ENCODE results near the gene GPI.
"Not testable (repeated sequence)": the region's sequence is repeated elsewhere in the genome, so short reads cannot be mapped to it uniquely, and the experiment has no call there.

The GPI gene

GRCh38 chr19:34393031-34393430 lies 28.0 kb downstream of the GPI start:
- Mint-ChIP-seq H3K27ac (no peak overlapping the region), H3K4me3 (no peak overlapping the region), H3K27me3 (ENCODE audit: low read depth) (no peaks in the 10 kb centered on the region), H3K9me3 (no peaks in the 10 kb centered on the region), H3K36me3 (ENCODE audit: low read depth) (peaks cover 9% of the 10 kb centered on the region), H3K4me1 (ENCODE audit: low read depth) (no peaks in the 10 kb centered on the region)

GRCh38 chr19:34393629-34394028 lies 28.6 kb downstream of the GPI start:
- Mint-ChIP-seq H3K4me3 (no peak overlapping the region), H3K27me3 (ENCODE audit: low read depth) (no peaks in the 10 kb centered on the region), H3K9me3 (no peaks in the 10 kb centered on the region), H3K36me3 (ENCODE audit: low read depth) (peaks cover 9% of the 10 kb centered on the region), H3K27ac (no peak overlapping the region), H3K4me1 (ENCODE audit: low read depth) (no peaks in the 10 kb centered on the region)

DNA sequence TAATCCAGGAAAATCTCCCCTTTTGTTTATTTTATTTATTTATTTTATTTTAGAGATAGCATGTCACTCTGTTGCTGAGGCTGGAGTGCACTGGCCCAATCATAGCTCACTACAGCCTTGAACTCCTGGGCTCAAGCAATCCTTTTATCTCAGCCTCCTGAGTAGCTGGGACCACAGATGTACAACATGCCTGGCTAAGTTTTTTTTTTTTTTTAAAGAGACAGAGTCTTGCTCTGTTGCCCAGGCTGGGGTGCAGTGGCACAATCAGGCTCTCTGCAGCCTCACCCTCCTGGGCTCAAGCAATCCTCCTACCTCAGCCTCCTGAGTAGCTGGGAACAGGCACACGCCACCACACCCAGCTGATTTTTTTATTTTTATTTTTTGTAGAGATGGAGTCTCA lies 32.9 kb downstream of the GPI start:
- Mint-ChIP-seq H3K4me3 (no peak overlapping the region), H3K27ac (no peak overlapping the region), H3K9me3 (no peaks in the 10 kb centered on the region), H3K4me1 (ENCODE audit: low read depth) (no peaks in the 10 kb centered on the region), H3K36me3 (ENCODE audit: low read depth) (peaks cover 23% of the 10 kb centered on the region), H3K27me3 (ENCODE audit: low read depth) (no peaks in the 10 kb centered on the region)

GRCh38 chr19:34399886-34400285 lies 34.9 kb downstream of the GPI start:
- peak overlapping the region; percentile 59 for H3K27ac Mint-ChIP-seq
- peaks cover 4% of the 10 kb centered on the region for H3K4me1 Mint-ChIP-seq (ENCODE audit: low read depth)
- H3K36me3 Mint-ChIP-seq (ENCODE audit: low read depth) = peaks cover 21% of the 10 kb centered on the region
- no peak overlapping the region for H3K4me3 Mint-ChIP-seq
- no peaks in the 10 kb centered on the region for H3K27me3 Mint-ChIP-seq (ENCODE audit: low read depth)
- H3K9me3 Mint-ChIP-seq = no peaks in the 10 kb centered on the region

- not testable (repeated sequence) for H3K4me1 Mint-ChIP-seq (ENCODE audit: low read depth); H3K27me3 Mint-ChIP-seq (ENCODE audit: low read depth); H3K27ac Mint-ChIP-seq; H3K9me3 Mint-ChIP-seq; H3K4me3 Mint-ChIP-seq
- H3K36me3 Mint-ChIP-seq (ENCODE audit: low read depth) = peaks cover 19% of the 10 kb centered on the region
Observed at GRCh38 chr19:34400844-34401243, 35.8 kb downstream of the GPI start.

DNA sequence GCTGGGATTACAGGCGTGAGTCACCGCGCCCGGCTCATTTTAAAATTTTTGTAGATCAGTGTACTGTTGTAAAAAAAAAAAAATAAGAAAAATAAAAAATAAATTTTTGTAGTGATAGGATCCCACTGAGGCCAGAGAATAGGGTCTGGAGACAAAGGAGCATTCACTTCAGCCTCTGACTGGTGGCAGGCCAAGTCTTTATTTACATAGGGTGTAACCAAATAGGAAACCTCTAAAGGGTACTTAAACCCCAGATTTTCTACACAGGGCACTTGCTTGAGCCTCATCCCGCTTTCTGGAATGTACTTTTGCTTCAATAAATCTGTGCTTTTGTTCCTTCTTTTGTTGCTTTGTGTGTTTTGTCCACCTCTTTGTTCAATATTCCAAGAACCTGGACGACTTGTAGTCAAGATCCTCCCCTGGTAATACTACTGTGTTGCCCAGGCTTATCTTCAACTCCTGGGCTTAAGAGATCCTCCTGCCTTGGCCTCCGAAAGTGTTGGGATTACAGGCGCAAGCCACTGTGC lies 37.1 kb downstream of the GPI start:
- H3K4me1 Mint-ChIP-seq (ENCODE audit: low read depth) = peaks cover 4% of the 10 kb centered on the region
- no peak overlapping the region for H3K27ac Mint-ChIP-seq
- H3K36me3 Mint-ChIP-seq (ENCODE audit: low read depth) = peaks cover 19% of the 10 kb centered on the region
- H3K9me3 Mint-ChIP-seq = no peaks in the 10 kb centered on the region
- H3K27me3 Mint-ChIP-seq (ENCODE audit: low read depth) = no peaks in the 10 kb centered on the region
- H3K4me3 Mint-ChIP-seq = no peak overlapping the region

GRCh38 chr19:34403784-34404108 lies 38.8 kb downstream of the GPI start:
- Mint-ChIP-seq H3K9me3 (no peaks in the 10 kb centered on the region), H3K4me3 (peak overlapping the region; percentile 87), H3K4me1 (ENCODE audit: low read depth) (peaks cover 4% of the 10 kb centered on the region), H3K36me3 (ENCODE audit: low read depth) (peaks cover 20% of the 10 kb centered on the region), H3K27ac (peak overlapping the region; percentile 80), H3K27me3 (ENCODE audit: low read depth) (no peaks in the 10 kb centered on the region)

- no peaks in the 10 kb centered on the region for H3K9me3 Mint-ChIP-seq
- H3K36me3 Mint-ChIP-seq (ENCODE audit: low read depth) = peaks cover 21% of the 10 kb centered on the region
- peak within 1 kb of the TSS; percentile 87 for H3K4me3 Mint-ChIP-seq
- H3K27me3 Mint-ChIP-seq (ENCODE audit: low read depth) = no peaks in the 10 kb centered on the region
- peaks cover 4% of the 10 kb centered on the region for H3K4me1 Mint-ChIP-seq (ENCODE audit: low read depth)
- H3K27ac Mint-ChIP-seq = peak within 1 kb of the TSS; percentile 80
Observed at GRCh38 chr19:34404109-34404909, 39.3 kb downstream of the GPI start, which contains the start of gene PDCD2L. TSS of gene PDCD2L (plus strand) at chr19:34404399. CDS start at chr19:34404431, 32 bp downstream.

GRCh38 chr19:34405892-34406660 lies 41.1 kb downstream of the GPI start:
- Mint-ChIP-seq H3K36me3 (ENCODE audit: low read depth) (peaks cover 15% of the 10 kb centered on the region), H3K27me3 (ENCODE audit: low read depth) (no peaks in the 10 kb centered on the region), H3K27ac (no peak overlapping the region), H3K4me1 (ENCODE audit: low read depth) (peaks cover 4% of the 10 kb centered on the region), H3K4me3 (no peak overlapping the region), H3K9me3 (no peaks in the 10 kb centered on the region)

DNA sequence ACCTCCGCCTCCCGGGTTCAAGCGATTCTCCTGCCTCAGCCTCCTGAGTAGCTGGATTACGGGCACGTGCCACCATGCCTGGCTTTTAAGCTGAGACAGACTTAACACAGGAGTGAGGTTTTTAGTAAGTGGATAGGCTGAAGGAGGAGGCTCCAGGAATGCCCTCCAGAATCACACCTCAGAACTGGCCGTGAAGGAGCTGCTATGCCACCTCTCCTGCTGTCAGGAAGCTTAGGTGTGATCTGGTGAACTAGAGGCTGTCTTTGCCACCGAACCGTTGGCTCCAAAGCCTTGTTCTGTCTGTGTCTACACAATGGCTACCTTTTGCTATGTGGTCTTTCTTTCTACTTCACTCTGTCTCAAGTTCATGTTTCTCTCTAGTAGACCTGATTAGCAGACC lies 43.4 kb downstream of the GPI start:
- no peaks in the 10 kb centered on the region for H3K27me3 Mint-ChIP-seq (ENCODE audit: low read depth)
- peaks cover 12% of the 10 kb centered on the region for H3K36me3 Mint-ChIP-seq (ENCODE audit: low read depth)
- H3K4me3 Mint-ChIP-seq = no peak overlapping the region
- H3K27ac Mint-ChIP-seq = no peak overlapping the region
- H3K9me3 Mint-ChIP-seq = no peaks in the 10 kb centered on the region
- peaks cover 4% of the 10 kb centered on the region for H3K4me1 Mint-ChIP-seq (ENCODE audit: low read depth)

- Mint-ChIP-seq H3K4me1 (ENCODE audit: low read depth) (peaks cover 1% of the 10 kb centered on the region), H3K9me3 (no peaks in the 10 kb centered on the region), H3K4me3 (no peak overlapping the region), H3K27me3 (ENCODE audit: low read depth) (no peaks in the 10 kb centered on the region), H3K36me3 (ENCODE audit: low read depth) (peaks cover 17% of the 10 kb centered on the region), H3K27ac (peak overlapping the region; percentile 35)
Observed at GRCh38 chr19:34409189-34410164, 44.5 kb downstream of the GPI start.

- Mint-ChIP-seq H3K36me3 (ENCODE audit: low read depth) (peaks cover 17% of the 10 kb centered on the region), H3K4me1 (ENCODE audit: low read depth) (no peaks in the 10 kb centered on the region), H3K4me3 (no peak overlapping the region), H3K27me3 (ENCODE audit: low read depth) (no peaks in the 10 kb centered on the region), H3K9me3 (no peaks in the 10 kb centered on the region), H3K27ac (no peak overlapping the region)
Observed at GRCh38 chr19:34411216-34411615, 46.2 kb downstream of the GPI start.

GRCh38 chr19:34416021-34416545 lies 51.1 kb downstream of the GPI start:
- peaks cover 8% of the 10 kb centered on the region for H3K36me3 Mint-ChIP-seq (ENCODE audit: low read depth)
- H3K4me3 Mint-ChIP-seq = no peak overlapping the region
- H3K27me3 Mint-ChIP-seq (ENCODE audit: low read depth) = no peaks in the 10 kb centered on the region
- no peaks in the 10 kb centered on the region for H3K9me3 Mint-ChIP-seq
- H3K4me1 Mint-ChIP-seq (ENCODE audit: low read depth) = no peaks in the 10 kb centered on the region
- H3K27ac Mint-ChIP-seq = no peak overlapping the region

- Mint-ChIP-seq H3K4me3 (no peak overlapping the region), H3K4me1 (ENCODE audit: low read depth) (no peaks in the 10 kb centered on the region), H3K27me3 (ENCODE audit: low read depth) (no peaks in the 10 kb centered on the region), H3K27ac (no peak overlapping the region), H3K9me3 (no peaks in the 10 kb centered on the region), H3K36me3 (ENCODE audit: low read depth) (peaks cover 8% of the 10 kb centered on the region)
Observed at GRCh38 chr19:34418300-34418699, 53.3 kb downstream of the GPI start.
